Head of caudate nucleus (tissue), 42 donors: Measurements from ENCODE around the gene LOXL4.
A peak's percentile ranks its signal among the peaks of the same experiment; 100 is the strongest.

Source experiments
- DNase-seq, 42 donors: peaks; one replicate each; pipeline versions ENCODE4 v3.0.0 to v3.0.0-alpha.2; 2020 to 2021; ENCODE audit warnings: mixed read lengths in 7 of 42
- intact Hi-C: fragments of 100-400 bp; cut with DNase I; formaldehyde crosslinking; loops from one replicate; pipeline ENCODE4 v1.15.0; 2022

Gene LOXL4

DNA sequence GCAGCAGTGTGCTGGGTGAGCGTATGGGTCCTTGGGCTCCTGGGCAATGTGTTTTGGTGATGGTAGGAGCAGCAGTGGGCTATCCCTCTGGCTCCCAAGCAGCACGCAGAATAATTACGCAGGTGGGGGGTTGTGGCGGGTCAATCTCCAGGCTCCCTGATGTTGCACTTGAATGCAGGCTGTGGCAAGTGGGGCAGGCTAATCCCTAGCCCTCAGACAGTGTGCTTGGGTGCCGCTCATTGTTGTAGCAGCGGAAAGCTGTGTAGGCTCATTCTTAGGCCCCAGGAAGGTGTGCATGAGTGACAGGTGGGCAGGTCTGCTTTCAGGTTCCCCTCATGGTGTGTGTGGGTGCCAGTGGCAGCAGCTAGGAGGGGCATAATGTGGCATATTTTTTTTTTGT is 44.1 kb downstream of the LOXL4 start:
- peak in 4 of 42 donors; percentile 7 to 39 (median 16) for DNase-seq
- intact Hi-C loops, result no loop called here

DNA sequence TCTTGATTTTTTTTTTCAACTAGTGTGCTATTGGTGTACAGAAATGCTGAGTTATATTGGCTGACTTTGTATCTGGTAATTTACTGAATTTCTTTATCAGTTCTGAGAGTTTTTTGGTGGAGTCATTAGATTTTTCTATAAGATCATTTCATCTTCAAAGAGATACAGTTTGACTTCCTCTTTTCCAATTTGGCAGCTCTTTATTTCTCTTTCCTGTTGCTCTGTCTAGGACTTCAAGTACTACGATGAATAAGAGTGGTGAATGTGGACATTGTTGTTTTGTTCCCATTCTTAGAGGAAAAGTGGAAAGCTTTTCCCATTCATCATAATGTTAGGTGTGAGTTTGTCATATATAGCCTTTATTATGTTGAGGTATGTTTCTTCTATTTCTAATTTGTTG is 50.2 kb downstream of the LOXL4 start:
- no peak for DNase-seq
- intact Hi-C loops, result no loop called here

DNA sequence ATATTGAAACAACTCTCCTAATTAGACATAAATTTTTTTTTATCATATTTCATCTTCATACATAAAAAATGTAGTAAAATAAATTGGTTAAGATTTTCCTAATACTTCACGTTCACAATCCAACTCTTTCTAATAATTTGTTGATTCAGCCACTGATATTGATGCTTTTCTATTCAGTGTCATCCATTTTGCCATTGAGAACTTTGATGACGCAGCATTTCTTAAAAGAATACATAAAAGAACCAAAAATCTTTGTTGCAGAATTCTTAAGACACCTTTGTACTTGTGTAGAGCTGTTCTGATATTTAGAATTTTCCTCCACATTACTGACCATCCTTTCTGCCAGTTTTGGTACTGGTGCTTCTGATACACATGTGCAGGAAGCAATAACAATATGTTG is 52.6 kb downstream of the LOXL4 start:
- no peak for DNase-seq
- intact Hi-C loops, result no loop called here

DNA sequence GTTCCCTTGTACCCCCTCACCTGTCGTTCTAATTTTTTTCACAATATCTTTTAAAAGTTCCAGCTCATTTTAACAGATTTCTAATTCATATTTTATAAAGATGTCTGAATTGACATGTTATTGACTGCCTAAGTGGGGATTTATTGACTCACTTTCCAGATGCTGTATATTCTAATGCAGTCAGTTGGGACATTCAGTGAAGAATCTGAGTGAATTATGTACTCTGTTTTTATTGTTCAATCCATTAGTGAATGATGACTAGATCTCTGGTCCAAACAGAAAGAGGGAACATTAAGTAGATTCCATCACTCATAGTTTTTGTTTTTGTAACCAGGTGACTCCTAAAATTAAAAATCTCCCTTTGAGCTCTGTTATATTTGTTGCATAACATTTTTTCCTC is 54.3 kb downstream of the LOXL4 start:
- DNase-seq, result no peak
- intact Hi-C loops, result no loop called here

DNA sequence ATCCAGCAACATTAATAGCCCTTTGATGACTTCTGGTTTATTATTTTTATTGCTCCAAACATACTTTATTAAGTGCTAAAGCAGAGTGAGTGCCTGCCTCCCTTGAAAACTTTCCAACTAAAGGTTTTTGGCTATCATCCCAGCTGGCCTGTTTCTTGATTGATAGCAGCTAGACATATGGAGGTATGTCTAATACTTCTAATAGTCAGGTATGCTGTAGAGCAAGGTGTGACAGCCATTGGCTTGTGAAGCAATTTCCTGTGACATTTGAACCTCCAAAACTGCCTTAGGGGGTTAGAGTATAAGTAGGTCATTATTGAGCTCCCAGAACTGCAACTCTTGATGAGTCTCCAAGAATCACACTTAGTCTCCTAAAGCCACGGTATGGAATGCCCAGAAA is 55.8 kb downstream of the LOXL4 start:
- no peak for DNase-seq
- intact Hi-C loops, result no loop called here

DNA sequence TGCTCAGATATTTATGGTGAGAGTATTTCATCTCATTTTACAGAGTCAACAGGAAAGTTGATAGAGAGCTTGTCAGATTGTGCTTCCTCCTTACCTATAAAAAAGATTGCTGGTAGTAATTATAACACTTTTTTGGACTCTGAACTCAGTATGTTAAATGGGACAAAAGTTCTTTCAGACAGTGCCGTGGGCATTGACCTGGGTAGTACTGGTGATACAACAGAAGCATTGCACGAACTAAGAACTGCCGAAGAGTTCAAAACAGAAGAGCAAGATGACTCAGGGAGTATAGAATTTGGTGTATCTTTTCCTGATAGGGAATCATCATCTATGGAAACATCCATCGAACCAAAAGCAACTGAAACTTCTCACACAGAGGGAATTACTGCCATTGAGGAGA is 58.6 kb downstream of the LOXL4 start:
- DNase-seq, result no peak
- intact Hi-C loops, result no loop called here

DNA sequence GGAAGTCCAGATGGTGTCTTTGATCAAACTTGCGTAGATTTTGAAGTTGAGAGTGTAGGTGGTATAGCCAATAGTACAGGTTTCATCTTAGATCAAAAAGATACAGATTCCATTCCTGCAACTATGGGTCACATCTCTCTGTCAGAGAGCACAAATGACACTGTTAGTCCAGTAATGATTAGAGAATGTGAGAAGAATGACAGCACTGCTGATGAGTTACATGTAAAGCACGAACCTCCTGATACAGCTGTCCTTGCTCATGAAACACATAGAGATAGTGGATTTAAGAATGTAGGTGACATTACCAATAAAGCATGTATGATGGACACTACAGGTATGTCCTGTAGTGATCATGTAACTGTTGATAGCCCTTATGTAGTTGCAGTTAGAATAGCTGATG is 59.1 kb downstream of the LOXL4 start:
- intact Hi-C loops, result no loop called here
- DNase-seq, result no peak

DNA sequence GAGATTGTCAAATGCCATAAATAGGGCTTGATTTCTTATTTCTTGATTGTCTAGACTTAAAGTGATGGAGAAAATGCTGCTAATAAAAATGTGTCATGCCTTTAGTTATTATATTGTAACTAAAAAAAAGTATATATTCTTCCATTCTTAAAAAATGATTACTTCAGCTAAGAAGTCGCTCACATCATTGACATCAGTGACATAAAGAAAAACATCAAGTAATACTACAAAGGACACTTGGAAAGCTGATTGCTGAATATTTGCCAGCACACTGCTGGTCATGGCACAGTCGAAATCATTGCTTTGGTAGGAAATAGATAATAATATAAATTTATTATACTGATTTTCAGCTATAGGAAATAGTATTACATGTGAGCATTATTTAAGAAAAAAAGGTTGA is 62.6 kb downstream of the LOXL4 start:
- intact Hi-C loops, result no loop called here
- DNase-seq, result no peak

DNA sequence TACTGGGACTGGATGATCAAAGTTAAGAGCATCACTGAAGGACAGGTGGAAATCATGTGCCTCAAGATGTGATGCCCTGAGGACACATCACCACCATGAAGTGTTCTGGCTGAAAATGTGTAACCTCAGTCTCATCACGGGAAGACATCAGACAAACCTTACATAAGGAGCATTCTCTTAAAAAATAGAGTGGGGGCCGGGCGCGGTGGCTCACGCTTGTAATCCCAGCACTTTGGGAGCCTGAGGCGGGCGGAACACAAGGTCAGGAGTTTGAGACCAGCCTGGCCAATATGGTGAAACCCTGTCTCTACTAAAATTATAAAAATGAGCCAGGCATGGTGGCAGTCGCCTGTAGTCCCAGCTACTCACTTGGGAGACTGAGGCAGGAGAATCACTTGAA is 65.6 kb downstream of the LOXL4 start:
- DNase-seq, result no peak
- intact Hi-C loops, result no loop called here

DNA sequence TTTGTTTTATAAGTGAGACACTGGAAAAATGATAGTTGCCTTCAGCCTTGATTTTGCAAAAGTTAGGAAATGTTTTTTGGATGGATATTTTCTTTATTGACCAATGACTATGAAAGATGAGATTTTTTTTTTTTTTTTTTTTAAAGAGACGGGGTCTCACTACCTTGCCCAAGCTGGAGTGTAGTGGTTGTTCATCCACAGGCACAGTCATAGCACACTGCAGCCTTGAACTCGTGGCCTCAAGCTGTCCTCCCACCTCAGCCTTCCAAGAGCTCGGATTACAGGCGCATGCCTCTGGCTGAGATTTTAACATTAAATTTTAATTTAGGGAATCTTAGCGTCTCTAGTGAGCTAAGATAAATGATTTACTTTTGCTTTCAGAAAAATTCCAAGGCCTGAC is 66.2 kb downstream of the LOXL4 start:
- no peak for DNase-seq
- intact Hi-C loops, result no loop called here
